ENCODE results near the gene HDLBP. TPM values are rescaled to one million over a fixed set of nuclear protein-coding genes. Genes with fewer than 3 reads are reported as not detected.
"Not testable (repeated sequence)": the region's sequence is repeated elsewhere in the genome, so short reads cannot be mapped to it uniquely, and the experiment has no call there.

Gene HDLBP
- polyA plus RNA-seq, 3 donors = 187 to 327 (median 208) TPM

- WGBS, 3 donors = 86 to 93% (median 91%) methylated on average over 13 of the region's 13 CpGs
- H3K27ac ChIP-seq (ENCODE audit: low read depth, low read length) = no peak overlapping the region
Observed at GRCh38 chr2:241310917-241311566, 4.4 kb downstream of the HDLBP start.

GRCh38 chr2:241309684-241310117 is 5.8 kb downstream of the HDLBP start:
- WGBS, 3 donors = 42 to 73% (median 48%) methylated on average over 2 of the region's 2 CpGs
- H3K27ac ChIP-seq (ENCODE audit: low read depth, low read length) = no peak overlapping the region

DNA sequence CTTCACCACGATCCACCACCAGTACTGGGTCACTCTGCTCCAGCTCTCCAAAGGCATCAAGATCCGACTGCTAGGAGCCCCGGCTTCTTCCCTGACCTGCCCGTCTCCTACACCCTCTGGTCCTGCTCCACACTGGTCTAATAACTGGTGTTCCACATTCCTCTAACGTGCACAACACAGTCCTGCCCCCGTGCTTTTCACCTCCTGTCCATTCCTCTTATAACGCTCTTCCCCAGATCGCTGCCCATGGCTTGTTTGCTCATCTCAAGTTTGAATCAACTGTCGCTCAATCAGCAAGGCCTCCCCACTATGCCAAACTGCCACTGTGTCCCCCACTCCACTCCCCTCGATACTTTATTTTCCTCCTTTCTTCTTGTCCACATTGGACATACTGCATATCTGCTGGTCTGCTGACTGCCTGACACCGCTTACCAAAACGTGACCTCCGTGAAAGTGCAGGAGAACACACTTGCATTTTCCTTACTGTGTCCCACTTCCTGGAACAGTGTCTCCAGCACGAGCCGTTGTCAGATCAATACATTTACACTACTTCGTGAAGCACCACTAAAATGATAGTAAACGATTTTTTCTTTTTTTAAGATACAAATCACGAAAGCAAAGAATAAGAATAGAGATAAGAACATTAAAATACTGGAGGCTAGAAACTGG is 6.5 kb downstream of the HDLBP start:
- 53 to 91% (median 86%) methylated on average over 18 of the region's 18 CpGs for WGBS, 3 donors
- no peak overlapping the region for H3K27ac ChIP-seq (ENCODE audit: low read depth, low read length)

DNA sequence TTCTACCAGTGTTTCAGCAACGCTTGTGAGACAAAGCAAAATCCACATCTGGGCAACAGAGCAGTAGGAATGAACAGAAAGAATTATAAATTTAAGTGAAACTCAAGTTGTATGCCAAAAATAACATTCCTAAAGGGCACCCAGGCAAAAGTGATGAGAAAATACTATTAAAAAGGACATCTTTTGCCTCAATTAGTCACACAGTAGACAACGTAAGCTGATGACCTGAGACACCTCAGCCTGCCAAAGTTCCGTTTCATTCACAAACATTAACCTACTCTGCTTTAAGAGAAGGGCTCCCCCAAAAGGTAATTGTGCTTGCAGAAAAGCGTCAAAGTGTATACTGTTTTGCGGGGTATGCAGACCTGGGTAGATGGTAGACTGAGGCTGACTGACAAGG is 7.2 kb downstream of the HDLBP start:
- 65 to 90% (median 83%) methylated on average over 5 of the region's 5 CpGs for WGBS, 3 donors

DNA sequence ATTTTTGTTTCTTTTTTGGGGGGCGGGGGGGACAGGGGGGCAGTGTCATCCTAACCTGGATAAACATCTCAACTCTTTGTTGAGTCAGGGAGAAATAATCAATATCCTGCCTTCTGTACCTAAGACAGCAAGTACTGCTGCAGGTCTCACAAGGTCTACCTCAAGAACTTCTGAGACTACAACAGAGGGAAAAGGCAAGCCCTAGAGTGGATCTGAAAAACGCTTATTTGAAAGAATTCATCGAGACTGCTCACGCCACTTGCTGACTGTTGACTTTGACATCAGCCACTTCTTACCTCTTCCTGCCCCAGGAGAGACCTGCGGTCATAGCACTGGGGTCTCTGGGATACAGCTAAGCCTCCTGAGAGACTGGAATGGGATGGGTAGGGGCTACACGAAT is 8.4 kb downstream of the HDLBP start:
- no peak overlapping the region for H3K27ac ChIP-seq (ENCODE audit: low read depth, low read length)
- WGBS, 3 donors = 60 to 93% (median 88%) methylated on average over 6 of the region's 6 CpGs

More for the DNA sequence above, 7.2 kb downstream of the HDLBP start:
- H3K27ac ChIP-seq (ENCODE audit: low read depth, low read length) = no peak overlapping the region

- no peak overlapping the region for H3K27ac ChIP-seq (ENCODE audit: low read depth, low read length)
- 70 to 85% (median 81%) methylated on average over 5 of the region's 5 CpGs for WGBS, 3 donors
Observed at GRCh38 chr2:241304039-241304670, 11.3 kb downstream of the HDLBP start.

GRCh38 chr2:241302759-241303651 is 12.5 kb downstream of the HDLBP start:
- WGBS, 3 donors = 32 to 83% (median 75%) methylated on average over 13 of the region's 13 CpGs
- no peak overlapping the region for H3K27ac ChIP-seq (ENCODE audit: low read depth, low read length)

GRCh38 chr2:241302083-241302482 is 13.4 kb downstream of the HDLBP start:
- 69 to 92% (median 83%) methylated on average over 3 of the region's 3 CpGs for WGBS, 3 donors
- no peak overlapping the region for H3K27ac ChIP-seq (ENCODE audit: low read depth, low read length)

DNA sequence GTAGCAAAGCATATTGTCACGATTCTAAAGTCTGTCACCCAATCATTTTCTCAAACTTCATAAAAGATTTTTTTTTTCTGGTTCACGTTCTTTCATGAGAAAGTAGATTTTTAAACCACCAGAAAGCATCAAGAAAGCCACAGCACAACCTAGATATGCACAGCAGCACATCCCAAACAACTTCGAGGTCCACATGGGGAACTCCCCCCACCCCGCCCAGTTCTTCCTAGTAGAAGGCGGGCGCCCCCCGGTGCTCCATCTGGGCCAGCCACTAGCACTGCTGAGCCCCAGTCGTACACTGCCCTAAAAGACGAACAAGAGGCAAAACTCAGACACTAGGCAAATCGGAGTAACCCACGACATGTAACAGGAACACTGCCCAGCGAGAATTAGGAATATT is 15.5 kb downstream of the HDLBP start:
- H3K27ac ChIP-seq (ENCODE audit: low read depth, low read length) = no peak overlapping the region
- 75 to 84% (median 80%) methylated on average over 12 of the region's 12 CpGs for WGBS, 3 donors

- 62 to 87% (median 65%) methylated on average over 5 of the region's 5 CpGs for WGBS, 3 donors
- H3K27ac ChIP-seq (ENCODE audit: low read depth, low read length) = no peak overlapping the region
Observed at GRCh38 chr2:241298673-241299072, 16.8 kb downstream of the HDLBP start.

DNA sequence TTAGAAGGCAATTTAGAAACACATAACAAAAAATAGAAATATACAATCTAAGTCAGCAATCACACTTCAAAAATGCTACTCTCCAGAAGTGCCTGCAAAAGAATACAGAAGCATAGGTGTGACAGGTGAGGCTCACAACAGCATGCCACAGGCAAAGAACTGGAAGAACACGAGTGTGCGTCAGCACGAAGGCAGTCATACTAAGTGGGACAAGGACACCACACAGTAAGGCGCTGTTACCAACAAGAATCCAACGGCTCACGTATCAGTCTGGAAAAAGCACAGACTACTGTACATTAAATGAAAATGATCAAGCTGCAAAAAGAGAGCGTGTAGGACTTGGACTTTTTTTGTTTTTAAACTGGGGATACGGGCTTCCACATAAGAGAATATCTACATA is 18.7 kb downstream of the HDLBP start:
- H3K27ac ChIP-seq (ENCODE audit: low read depth, low read length) = no peak overlapping the region
- 87 to 99% (median 97%) methylated on average over 8 of the region's 8 CpGs for WGBS, 3 donors

GRCh38 chr2:241295326-241296095 is 20.0 kb downstream of the HDLBP start:
- 43 to 71% (median 67%) methylated on average over 7 of the region's 7 CpGs for WGBS, 3 donors
- H3K27ac ChIP-seq (ENCODE audit: low read depth, low read length) = no peak overlapping the region

DNA sequence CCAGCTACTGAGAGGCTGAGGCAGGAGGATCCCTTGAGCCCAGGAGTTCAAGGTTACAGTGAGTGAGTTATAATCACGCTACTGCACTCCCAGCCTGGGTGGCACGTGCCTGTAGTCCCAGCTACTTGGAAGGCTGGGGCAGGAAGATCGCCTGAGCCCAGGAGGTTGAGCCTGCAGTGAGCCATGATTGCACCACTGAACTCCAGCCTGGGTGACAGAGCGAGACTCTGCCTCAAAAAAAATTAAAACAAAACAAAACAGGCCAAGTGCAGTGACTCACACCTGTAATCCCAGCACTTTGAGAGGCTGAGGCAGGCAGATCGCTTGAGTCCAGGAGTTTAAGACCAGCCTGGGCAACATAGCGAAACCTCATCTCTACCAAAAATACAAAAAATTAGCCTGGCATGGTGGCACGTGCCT is 22.1 kb downstream of the HDLBP start:
- not testable (repeated sequence) for H3K27ac ChIP-seq (ENCODE audit: low read depth, low read length)
- 77 to 93% (median 91%) methylated on average over 7 of the region's 7 CpGs for WGBS, 3 donors

- no peak overlapping the region for H3K27ac ChIP-seq (ENCODE audit: low read depth, low read length)
- WGBS, 3 donors = 65 to 84% (median 78%) methylated on average over 6 of the region's 6 CpGs
Observed at GRCh38 chr2:241291977-241292376, 23.5 kb downstream of the HDLBP start.

DNA sequence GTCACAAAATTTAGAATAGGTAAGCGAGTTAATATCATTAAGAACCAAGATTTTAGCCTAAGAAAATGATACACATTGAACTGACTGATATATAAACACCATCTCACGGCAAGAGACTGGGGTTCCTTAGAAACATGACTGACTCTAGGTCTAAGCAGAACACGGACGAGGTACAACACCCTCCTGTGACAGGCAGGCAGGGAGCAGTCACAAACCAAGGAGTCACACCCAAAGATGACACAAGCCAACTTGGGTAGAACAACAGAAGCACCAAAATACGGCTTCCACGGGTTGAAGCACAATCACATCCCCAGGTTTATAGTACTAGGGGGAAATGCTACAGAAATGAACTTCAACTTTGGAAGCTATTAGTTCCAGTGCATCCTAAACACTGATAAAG is 24.3 kb downstream of the HDLBP start:
- H3K27ac ChIP-seq (ENCODE audit: low read depth, low read length) = no peak overlapping the region
- 83 to 91% (median 84%) methylated on average over 6 of the region's 6 CpGs for WGBS, 3 donors

DNA sequence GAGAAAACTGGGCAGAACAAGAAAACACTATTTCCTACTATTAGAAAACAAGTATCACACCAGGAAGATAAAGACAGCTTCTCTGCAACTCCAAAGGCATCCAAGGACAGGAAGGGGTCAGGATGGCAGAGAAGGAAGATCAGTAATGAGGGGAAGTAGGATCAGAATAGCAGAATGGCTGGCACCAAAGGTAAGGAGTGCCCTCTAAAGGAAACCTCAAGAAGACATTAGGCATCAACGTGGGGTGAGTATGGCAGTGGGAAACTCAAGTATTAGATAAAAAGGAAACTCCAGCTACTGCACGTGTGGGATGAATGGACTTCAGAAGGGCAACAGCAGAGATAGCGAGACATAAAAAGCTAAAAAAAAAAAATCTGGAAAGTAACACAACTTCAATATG is 25.9 kb downstream of the HDLBP start:
- no peak overlapping the region for H3K27ac ChIP-seq (ENCODE audit: low read depth, low read length)
- 55 to 56% (median 55%) methylated on average over 3 of the region's 3 CpGs for WGBS, 3 donors

DNA sequence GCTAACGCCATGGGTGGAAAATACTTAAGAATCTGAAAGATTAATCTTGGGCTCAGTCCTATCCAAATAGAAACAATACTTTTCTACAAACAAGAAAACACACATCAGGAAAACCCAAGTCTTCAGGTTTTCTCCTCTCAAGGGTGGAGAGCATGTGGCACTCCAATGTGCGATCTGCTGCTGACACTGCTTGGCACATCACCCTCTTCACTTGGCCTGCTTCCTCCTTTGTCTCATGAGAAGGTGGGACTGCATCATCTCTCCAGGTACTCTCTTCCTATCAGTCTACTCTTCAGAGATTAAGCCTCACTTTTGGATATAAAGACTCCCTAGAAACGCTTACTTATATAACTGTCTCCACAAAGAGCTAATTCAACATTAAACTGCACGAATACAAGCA is 26.4 kb downstream of the HDLBP start:
- H3K27ac ChIP-seq (ENCODE audit: low read depth, low read length) = no peak overlapping the region
- WGBS, 3 donors = 49 to 89% (median 87%) methylated on average over 4 of the region's 4 CpGs

- H3K27ac ChIP-seq (ENCODE audit: low read depth, low read length) = no peak overlapping the region
- 86 to 90% (median 88%) methylated on average over 3 of the region's 3 CpGs for WGBS, 3 donors
Observed at GRCh38 chr2:241288324-241288888, 27.1 kb downstream of the HDLBP start.

Measured in adipose tissue (tissue), 3 donors.